ENCODE measurements around the gene PLCB2.

PLCB2 gene

DNA sequence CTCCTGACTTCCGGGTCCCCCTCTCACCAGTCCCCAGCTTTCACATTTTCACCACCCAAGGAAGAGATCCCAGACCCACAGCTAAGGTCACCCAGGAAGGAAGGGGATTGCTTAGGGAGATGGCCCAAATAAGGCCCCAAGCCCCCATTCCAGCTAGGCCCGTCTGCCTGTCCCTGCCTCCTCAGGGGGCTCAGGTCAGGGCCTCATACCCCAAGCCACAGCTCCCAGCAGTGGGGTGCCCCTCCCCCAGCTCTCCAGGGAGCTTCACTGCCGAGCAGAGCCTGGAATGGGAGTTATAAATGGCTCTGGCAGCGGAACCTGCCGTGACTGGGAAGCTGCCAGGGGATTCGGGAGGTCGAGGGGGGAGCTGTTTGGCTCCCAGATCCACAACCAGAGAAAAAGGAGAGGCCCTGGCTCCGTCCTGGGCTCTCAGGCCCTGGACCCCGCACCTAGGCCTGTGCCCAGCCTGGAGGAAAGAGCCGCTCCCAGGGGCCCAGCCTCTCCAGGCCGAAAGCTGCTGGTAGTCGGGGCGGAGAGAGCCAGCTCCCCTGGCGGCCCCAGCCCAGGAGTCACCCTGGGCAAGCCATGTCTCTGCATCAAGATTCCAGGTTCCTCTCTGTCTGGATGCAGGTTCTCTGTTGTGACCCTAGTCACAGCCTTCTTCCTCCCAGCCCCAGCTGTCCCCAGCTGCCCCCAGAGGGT lies 32.5 kb upstream of the PLCB2 start:
- DNase-seq: no peak

DNA sequence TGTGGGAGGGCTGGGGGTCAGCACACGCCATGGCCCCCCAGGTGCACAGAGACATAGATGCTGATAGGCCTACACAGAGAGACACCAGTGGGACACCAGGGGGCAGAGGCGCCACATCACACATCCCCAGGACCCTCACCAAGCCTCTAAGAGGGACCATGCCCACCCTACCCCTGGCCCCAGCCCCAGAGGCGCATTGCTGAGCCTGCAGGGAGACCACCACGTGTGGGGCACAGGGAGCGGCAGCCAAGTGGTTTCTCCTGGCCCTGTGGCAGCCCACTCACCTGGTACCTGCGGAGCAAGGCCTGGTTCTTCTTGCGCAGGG lies 31.8 kb upstream of the PLCB2 start:
- DNase-seq: no peak

DNA sequence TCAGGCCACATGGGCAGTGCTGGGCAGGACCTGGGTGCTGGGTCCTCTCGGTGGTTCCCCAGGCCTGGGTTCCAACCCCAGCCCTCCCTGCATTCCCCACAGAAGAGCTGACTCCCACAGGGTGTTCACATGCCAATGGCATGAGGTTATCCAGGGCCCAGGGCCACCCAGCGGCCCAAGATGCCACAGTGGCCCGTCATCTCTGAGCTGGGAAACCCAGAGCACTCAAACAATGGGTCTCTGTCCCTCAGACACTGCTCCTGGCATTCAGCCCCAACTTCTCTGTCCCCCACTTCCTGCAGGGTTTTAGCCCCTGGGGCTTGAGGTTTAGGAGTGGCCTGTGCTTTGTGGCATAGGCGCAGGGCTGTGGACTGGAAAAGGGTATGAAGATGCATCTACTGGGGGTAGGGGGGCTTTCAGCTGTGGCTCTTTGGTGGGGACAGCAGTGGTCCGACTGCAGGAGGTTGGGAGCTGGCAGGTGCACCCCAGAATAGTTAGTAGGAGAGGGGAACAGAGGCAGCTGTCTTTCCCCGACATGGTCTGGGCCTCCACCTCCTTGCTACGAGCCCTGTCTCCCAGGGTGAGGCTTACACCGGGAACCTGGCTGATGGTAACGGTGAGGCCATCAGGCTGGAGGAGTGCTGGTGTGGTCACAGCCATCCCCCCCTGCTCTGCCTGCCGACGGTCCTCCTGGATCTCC lies 31.3 kb upstream of the PLCB2 start:
- DNase-seq: no peak

DNA sequence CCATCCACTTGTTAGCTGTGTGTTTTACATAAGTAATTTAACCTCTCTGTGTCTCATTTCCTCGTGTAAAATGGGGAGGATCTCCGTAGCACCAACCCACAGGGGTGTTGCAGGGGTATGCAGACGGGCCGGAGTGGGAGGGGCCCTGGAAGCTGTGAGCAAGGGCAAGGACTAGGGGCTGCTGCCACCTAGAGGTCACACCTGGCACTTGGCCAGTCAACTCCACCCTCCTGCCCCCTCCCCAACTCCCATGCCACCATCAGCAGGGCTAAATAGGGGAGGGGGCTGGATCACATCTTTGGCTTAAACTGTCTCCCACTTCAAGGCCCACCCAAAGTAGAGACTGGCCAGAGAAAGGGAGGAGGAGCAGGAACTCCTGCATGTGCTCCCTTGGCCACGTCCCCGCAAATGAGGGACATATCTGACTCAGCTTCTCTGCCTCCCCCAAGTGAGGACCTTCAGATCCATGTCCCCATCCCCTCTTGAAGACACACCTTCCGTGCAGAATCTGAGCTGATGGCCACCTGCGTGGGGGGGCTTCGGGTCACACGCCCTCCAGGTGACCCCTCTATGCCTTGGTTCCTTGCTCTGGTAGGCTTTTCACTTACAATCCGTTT lies 30.4 kb upstream of the PLCB2 start:
- peak; percentile 41 to 82 (median 70) for DNase-seq

DNA sequence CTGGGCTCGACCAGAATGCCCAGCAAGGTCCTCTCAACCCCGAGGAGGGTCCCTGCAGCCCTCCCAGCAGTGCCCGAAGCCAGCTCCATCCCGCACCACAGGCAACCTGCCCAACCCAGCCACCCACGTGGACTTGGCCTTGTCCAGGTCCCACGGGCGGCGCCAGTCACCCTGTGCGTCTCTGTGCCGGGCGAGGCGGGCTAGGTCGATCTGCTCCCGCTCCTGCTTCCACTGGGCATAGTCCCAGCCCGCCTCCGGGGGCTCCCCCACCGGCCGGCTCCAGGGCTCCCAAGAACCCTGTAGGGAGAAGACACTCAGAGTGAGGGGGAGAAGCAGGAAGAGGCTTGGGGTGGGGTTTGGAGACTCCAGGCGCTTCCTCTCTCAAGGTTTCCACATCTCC lies 29.9 kb upstream of the PLCB2 start:
- DNase-seq: no peak

DNA sequence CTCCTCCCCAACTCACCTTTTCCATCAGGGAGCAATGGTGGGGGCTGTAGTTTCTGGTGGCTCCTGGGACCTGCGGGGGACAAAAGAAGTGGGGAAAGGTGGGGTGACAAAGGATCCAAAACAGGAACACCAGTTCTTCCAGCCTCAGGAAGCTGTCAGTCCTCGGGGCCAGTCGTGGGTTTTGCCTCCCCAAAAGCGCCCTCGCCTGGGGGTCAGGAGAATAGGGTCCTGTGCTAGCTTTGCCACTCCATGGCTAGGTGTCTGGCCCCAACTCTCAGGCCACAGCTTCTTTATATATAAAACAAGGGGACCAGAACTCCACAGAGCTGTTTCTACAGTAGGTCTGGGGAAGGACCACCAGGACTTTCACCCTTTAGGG lies 29.0 kb upstream of the PLCB2 start:
- no peak for DNase-seq

DNA sequence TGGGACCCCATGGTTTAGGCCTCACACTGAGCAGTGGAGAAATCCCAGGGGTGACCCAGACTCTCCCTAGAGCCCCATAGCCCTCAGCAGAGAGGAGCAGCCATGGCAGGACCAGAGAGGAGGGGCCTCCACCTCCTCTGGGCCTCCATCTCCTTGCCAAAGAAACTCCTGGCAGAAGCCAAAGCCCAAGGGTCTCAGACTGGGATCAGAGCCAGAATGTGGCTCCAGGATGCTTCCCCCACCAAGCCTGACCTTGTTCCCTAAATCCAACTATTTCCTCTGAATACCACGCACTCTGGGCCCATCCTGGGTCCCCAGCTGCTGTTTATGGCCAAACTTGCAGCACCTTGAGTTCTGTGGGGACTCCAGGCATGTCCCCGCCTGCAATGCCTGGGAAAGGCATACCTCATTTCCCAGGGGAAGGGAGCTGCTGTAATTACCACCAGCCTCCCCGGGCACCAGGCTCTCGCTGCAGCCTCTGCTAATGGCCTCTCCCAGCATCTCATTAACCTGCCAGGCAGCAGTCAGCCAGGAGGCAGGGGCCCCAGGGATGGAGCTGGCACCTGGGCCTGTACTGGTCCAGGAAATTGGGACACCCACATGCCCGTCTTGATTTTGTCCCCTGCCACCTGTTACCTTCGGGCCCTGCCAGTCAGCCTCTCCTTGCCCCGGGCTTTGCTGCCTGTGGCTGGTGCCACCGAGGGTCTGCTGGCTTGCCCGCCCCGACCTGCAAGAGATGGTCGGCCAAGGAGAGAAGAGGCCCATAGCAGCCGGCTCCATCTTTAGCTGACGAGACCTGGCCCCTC lies 28.4 kb upstream of the PLCB2 start:
- no peak for DNase-seq

DNA sequence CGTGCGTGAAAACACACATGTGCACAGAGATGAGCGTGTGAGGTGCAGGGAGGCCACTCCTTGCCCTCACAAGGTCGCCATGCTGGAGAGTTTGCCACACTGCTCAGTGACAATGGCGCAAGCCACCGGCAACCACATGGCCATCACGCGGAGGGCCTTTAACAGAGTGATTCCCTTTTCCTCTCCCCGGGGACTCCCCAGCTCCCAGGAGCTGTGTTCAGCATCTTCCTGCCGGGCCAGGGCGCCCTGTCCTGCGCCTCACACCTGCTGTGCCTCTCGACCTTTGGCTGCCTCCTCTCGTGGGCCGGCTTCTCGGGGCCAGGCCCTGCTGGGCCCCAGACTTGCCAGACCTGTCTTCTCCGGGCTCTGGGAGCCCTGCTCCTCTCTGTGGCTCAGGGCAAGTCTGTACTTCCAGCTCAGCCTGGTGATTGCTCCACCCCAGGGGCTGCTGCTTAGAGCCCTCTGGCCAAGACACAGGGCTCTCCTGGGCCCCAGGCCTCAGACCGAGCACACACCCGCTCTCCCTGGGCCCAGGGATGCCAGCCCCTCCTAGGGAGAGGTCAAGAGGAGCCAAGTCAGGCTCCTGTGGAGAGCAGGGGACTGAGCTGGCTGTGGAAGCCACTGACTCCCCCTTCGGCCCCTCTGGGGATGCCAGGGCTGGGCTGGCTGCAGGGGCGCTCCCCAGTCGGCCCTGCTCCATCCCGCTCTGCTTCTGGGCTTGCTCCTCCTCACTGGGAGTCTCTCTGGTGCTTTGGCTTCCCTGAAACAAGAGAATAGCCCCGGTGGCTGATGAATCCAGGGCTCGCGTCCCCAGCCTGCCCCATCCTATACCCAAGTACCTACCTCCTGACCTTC lies 27.4 kb upstream of the PLCB2 start:
- no peak for DNase-seq

DNA sequence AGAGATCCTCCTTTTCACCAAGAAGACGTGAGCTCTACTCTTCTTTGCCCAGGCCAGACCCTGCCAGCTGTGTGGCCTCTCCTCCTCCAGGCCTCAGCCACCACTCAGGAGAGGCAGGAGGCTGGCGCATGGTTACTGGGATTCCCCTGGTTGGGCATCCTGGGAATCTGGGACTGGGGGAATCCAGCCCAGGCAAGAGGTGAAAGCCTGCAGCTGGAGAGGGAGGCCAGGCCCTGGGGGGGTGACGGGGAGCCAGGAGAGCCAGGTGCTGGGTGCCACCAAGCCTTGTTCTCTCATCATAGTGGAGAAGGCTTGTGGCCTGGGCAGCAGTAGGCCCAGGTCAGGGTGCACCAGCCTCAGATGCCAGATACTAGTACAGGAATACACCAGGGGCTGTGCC lies 26.8 kb upstream of the PLCB2 start:
- no peak for DNase-seq

DNA sequence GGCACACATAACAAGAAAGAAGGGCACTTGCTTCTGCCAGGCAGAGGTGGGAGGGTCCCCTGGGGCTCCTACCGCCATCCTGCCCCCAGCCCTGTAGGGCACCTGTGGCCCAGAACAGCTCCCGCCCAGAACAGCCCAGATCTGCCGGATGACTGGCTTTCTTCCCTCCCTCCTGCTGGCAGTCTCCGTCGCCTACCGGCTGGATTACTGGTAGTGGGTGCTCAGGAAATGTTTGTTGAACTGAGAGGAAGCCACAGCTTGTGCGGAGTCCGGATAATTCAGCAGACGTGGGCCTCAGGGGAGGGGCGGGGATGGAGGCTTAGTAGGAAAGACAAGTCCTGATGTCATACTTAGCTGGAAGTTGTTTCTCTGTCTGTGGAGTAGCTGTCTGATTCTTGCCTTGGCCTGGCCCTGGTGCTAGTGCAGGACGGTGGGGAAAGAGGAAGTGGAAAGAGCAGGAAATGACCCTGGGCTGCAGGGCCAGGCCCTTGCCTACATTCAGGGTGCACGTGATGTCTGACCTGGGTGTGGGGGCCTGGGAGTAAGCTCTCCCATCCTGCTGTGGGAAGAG lies 26.3 kb upstream of the PLCB2 start:
- DNase-seq: peak in 1 of 5 experiments; percentile 22

DNA sequence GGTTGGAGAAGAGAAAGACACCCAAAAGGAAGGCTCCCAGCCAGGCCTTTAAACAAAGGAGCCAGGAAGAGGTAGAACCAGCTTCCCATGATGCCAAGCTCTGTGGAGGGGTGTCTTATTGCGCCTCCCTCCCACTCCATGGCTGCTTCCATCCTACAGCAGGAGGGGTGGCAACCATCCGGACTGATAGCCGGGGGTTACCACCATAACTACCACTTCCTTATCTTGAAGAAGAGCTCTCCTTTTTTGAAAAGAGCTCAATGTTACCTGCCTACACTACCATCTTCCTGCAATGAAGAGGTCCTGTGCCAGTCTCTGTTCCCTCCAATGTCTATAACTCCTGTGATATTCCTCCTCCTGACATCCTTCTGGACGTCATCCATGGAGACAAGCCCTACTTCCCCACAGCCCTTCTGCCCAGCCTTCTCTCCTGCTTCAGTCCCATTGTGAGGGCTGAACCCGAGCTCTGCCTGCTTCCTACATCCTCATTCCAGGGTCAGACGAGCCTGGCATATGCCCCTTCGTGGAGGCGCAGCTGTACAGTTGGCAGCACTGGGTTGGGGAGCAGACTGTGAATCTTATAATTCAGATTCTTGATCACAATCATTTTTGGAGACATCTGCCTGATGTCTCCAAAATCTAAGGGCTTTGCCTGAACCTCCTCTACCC lies 24.5 kb upstream of the PLCB2 start:
- no peak for DNase-seq

DNA sequence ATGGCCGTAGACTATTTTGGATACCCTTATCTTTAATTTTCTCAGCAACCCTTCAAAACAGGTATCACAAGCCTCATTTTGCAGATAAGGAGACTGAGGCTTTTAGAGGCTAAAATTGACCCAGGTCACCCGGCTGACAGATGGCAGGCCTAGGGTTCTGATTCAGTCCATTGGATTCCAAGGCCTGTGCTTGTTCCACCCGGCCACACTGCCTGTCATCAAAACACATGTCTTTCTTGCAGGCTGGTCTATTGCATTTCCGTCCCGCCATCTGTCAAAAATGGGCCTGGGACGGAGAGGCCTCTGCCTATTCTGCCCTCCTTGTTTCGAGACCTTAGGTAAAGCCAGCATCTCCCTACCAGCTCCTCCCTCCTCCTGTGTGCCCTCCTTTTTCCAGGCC lies 23.9 kb upstream of the PLCB2 start:
- no peak for DNase-seq

DNA sequence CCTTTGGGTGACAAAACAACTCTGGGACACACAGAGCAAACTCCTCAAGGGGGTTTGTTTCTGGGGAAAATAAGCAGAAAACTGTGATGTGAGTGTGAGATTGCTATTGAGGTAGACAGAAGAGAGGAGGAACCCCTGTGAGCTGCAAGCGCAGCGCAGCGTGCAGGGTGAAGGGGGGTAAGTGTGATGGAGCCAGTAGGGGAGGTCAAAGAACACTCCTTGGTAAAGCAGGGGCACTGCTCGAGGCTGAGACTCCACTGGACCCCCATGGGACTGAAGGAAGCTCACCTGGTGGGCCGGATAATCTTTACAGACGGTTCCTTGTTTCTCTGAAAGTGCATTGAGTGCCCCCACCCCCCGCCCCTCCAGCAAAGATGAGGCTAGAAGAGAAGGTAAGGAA lies 23.3 kb upstream of the PLCB2 start:
- no peak for DNase-seq

DNA sequence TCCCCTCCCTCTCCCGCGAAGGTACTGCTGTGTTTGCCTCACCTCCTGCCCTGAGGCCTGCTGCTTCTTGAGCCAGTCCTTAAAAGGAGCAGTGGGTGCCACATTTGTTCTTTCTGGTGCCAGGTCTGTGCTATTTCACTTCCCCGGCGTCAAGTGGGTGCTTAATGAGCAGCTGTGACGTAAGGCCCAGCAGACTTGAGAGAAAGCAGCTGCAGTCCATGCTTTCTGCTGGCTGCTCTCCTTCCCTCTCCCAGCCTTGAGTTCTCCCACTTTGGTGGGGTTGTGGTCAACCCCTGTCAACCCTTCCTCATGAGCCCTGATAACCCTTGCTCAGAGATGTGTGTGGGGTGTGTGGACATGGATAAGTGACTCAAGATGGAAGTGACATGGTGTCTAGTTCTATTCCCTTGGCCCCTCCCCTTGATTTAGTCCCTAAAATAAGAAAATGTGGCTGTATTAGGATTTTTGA lies 22.7 kb upstream of the PLCB2 start:
- no peak for DNase-seq

DNA sequence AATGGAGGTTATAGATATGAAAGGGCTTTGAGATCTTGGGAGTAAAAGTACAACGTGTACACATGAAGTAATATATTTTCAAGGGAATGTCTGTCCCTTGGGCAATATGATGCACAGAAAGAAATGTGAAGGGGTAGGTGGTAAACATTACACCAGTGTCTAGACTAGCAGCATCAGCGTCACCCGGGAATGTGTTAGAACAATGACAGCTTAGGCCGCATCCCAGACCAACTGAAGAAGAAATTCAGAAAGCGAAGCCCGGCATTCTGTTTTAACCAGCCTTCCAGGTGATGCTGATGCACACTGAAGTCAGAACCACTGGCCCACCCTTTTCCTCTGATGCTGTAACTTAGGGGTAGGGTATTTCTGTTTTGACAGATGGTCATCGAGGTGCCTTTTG lies 22.1 kb upstream of the PLCB2 start:
- no peak for DNase-seq

DNA sequence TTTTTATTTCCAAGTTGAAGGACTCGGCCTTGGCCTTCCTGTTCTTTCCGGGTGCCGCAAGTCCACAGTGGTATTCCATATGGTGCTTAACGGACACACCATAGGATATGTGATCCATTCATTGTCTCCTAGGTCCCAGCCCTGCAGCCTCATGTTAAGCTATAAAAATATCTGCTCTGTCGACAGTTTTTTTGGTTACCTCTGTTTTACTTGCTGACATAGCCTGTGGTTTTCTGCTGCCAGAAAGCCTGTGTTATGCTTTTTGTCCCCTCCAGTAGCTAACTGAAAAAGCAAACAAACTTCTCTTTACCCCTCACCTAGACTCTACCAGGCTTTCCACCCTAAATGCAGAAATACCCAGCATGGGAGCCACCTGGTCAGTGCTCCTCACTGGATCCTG lies 21.0 kb upstream of the PLCB2 start:
- peak in 1 of 5 experiments; percentile 61 for DNase-seq

DNA sequence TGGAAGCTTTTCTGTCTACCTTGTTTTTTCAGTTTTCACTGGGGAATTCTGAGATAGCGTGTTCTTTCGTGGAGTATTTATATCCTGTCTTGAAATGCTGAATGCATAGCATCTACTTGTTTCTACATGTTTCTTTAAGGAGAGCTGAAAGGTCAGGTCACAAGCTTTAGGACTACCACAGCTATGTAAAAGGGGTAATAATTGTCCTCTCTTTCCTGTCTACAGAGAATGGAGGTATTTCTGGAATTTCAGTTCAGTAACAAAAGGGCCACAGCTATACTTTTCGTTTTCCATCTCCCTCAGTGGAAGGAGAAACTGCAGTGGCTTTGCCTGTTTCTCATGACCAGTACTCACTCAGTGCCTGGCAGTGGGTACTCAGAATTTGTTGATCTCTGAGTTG lies 20.4 kb upstream of the PLCB2 start:
- no peak for DNase-seq

DNA sequence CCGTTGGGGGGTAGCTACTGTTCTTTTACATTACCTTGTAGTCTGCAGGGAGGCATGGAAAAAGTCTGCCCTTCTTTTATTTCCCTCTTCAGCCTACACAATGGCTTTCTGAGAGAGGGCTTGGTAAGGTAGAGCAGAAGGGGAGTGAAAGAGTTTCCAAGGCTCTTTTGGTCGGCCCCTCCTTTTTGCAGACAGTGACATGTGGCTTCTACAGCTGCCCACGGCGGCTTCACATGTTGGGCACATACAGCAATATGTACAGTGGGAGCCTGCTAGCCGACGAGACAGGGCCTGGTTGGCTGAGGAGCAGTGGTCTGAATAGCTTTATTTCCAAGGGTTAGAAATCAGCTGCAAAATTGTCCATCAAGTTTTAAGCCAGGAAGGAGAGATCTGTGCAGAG lies 19.7 kb upstream of the PLCB2 start:
- DNase-seq: no peak

DNA sequence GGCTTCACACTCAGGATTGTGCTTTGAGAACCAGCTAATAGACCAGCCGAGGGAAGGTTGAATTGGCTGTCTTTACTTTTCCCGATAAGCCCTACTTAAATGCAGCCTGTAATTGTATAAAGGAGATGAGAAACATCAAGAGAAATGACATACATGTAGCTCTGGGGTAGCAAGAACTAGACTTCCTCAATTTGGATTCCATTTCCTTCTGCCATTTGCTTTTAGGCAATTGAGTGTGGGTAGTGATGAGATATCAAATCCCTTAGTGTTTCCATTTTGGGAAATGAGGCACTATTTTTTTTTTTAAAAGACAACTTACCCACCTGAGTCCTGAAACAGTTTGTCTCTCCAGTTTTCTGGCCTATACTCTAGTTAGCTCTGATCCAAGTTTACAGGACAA lies 18.0 kb upstream of the PLCB2 start:
- no peak for DNase-seq

DNA sequence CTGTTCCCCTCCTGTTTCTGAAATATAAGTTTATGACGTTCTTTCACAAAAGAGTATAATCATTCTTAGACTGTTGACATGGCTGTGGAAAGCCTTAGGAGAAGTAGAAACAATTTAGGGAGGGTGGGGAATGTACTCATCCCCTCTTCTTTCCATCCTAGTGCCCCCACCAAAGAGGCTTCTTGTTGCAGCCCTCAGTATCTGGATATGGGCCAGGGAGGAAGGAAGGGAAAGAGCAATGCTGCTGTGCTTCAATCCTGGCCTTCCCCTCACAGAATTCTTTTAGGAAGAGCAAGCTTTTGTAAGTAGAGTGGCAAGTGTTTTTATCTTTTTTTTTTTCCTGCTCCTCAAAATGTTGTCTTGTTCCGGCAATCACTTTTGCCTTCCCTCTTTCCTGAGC lies 17.5 kb upstream of the PLCB2 start:
- DNase-seq: no peak
